Dedifferentiated amniotic fluid mesenchymal stem cell (primary cell): Measurements from ENCODE around the gene KBTBD13.

Source experiments
- DNase-seq: peaks from one replicate; pipeline ENCODE4 v3.0.0-alpha.2; 2016; ENCODE audit errors: extremely low spot score

The KBTBD13 gene

GRCh38 chr15:65106011-65106590 is 29.6 kb downstream of the KBTBD13 start:
- no peak for DNase-seq

- no peak for DNase-seq
These were observed 34.2 kb downstream of the KBTBD13 start for GRCh38 chr15:65110676-65111292.

GRCh38 chr15:65115086-65115485 is 38.5 kb downstream of the KBTBD13 start, which contains the start of gene UBAP1L:
TSS of gene UBAP1L (minus strand) at chr15:65115200. CDS start at chr15:65106215, 8,985 bp downstream.
- DNase-seq: no peak

GRCh38 chr15:65115542-65115941 is 39.0 kb downstream of the KBTBD13 start:
- no peak for DNase-seq
